Measurements from ENCODE around the gene TRPM2.

Gene TRPM2

DNA sequence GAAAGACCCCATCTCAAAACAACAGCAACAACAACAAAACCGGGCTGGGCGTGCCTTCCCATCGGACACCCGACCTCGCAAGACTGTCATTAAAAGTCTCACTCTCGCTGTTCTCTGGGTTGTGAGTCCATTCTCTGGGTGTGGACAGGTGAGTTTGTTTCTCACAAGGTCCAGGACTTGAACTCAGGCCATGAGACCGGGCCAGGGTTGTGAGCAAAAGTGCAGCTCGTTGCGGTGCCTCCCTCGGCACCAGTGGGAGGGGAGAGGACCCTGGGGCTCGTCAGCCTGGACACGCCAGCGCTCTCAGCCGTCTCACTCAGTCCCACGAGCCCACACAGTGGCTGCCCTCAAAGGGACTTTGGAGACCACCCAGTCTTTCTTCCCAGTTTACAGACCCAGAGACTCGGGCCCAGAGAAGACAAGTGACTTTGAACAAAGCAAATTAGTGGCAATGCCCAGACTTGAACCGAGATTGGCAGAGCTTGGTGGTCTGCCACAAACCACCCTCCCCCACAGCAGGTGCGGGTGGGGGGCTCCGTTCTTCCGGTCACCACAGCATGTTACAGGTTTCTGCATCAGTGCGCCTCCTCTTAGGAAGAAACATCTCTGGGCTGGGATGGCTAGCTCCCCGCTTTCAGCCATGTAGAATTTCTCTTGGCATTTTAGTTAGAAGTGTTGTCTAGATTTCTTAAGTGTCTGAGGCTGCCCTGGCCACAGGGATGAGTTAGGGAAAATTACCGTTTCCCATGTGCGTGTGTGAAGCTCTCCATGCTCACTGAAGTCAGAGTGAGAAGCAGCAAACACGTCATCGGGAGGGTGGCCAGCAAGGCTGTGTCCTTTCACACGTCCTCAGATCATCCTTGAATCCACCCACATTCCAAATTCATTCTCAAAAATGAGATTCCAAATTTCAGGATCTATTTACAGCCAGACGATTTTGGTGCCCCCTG, 130.1 kb downstream of the TRPM2 start:
- no peak for DNase-seq (ENCODE audit: low read depth, low spot score)

DNA sequence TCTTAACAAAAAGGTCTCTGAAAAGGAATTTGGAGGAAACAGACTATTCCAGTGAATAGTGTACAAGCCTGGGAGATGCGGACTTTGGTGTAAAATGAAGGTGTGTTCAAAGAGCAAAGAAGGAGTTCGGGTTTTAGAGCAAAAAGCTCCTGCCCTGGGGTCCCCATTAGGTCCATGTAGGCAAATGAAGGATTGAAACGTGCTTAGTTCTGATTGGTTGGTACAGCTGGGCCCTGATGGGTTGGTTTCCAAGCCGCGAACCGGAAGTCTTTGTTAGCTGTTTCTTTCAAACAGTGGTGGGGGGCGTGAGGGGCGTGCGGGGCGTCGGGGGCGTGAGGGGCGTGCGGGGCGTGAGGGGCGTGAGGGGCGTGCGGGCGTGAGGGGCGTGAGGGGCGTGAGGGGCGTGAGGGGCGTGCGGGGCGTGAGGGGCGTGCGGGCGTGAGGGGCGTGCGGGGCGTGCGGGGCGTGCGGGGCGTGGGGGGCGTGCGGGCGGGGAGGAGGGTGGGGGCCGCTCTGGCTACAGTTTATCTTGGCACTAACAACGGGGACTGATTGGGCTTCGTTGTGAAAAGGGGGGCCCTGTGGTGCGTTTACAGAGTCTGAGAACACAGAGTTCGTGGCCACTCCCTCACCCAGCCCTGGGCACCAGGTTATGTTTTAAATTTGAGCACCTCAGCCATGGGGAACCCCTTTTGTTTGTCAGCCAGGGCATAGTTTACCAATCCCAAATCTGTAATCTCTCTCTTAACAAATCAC, 131.3 kb downstream of the TRPM2 start:
- DNase-seq (ENCODE audit: low read depth, low spot score) = no peak

DNA sequence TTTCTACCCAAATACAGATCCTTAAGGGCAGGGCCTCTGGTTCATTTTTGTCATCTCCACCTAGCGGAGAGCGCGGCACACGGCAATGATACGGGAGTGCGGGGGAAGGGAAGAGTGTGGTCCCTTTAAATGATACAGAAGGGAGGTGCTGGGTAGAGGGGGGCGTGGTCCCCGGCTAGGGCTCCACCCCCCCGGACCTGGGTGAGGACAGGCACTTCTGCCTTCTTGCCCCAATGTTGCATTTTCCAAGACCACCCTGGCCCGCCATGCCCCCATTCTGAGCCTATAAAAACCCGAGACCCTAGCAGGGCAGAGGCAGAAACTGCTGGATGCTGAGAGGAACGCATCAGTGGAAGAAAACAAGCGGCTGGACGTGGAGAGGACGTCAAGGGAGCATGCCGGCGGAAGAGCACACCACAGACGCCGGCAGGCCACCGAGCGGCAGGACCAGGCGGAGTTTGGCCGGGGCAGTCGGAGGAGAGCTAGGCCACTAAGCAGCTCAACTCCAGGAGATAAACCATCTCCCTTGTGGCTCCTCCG, 131.9 kb downstream of the TRPM2 start:
- no peak for DNase-seq (ENCODE audit: low read depth, low spot score)

DNA sequence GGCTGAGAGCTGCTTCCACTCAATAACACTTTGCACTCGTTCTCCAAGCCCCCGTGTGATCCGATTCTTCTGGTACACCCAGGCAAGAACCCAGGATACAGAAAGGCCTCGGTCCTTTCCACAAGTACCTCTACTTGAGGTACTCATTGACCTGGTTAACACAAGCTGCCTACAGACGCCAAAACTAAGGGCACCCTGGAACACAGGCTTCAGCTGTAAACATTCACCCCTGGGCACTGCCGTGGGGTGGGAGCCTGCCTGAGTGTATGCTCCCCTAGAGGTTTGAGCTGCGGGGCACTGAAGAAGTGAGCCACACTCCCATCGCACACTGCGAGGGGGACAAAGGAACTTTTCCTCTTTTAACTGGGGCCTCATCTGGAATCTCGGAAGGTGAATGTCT, 132.4 kb downstream of the TRPM2 start:
- no peak for DNase-seq (ENCODE audit: low read depth, low spot score)

DNA sequence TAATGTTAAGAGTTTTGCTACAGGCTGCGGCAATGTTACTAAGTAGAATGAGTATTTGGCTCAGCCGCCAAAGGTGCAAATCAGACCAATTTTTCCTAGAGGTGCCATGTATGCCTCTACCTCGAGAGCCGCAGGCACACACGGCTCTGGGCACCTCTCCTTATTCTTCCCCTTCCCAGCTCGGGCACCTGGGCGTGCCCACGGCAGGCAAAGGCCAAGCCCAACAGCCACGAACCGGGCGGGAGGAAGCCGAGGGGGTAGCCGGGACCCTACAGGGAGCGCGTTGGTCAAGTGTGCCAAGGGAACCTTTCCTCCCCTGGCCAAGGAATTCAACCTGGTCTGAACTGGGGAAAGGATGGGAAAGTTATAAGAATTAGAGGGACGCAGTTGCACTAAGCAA, 132.9 kb downstream of the TRPM2 start:
- no peak for DNase-seq (ENCODE audit: low read depth, low spot score)

DNA sequence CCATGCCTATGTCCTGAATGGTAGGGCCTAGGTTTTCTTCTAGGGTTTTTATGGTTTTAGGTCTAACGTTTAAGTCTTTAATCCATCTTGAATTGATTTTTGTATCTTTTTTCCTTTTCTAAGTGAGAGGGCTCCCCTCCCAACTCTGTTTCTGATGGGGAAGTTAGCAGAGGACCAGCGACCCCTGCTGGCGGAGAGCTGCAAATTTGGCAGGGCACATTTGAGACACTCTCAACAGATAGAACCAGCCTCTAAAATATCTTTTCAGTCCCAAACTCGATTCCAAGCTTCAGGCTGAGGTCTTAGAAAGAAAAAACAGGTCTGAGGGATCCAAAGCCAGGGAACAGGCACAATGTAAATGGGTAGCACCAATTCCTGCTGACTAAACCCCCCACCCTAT, 134.4 kb downstream of the TRPM2 start:
- no peak for DNase-seq (ENCODE audit: low read depth, low spot score)

DNA sequence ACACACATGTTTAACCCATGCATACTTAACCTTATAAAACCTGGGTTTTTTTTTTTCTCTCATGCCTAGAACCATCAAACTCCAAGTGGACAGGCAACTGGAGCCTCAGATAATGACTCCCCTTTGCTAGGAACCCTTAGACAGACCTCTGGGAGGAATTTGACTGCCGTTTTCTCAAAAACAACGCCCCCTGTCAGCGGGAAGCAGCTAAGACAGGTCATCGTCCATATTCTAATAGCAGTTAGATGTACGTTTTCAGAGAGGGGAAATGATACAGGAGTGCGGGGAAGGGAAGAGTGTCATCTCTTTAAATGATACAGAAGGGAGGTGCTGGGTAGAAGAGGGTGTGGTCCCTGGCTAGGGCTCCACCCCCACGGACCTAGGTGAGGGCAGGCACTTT, 136.5 kb downstream of the TRPM2 start:
- DNase-seq (ENCODE audit: low read depth, low spot score) = no peak

DNA sequence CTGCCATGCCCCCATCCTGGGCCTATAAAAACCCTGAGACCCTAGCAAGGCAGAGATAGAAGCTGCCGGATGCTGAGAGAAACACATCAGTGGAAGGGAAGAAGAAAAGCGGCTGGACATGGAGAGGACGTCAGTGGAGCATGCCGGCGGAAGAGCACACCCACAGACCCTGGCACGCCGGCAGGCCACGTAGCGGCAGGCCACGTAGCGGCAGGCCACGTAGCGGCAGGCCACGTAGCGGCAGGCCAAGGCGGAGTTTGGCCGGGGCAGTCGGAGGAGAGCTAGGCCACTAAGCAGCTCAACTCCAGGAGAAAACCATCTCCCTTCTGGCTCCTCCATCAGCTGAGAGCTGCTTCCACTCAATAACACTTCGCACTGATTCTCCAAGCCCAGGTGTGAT, 137.0 kb downstream of the TRPM2 start:
- no peak for DNase-seq (ENCODE audit: low read depth, low spot score)

DNA sequence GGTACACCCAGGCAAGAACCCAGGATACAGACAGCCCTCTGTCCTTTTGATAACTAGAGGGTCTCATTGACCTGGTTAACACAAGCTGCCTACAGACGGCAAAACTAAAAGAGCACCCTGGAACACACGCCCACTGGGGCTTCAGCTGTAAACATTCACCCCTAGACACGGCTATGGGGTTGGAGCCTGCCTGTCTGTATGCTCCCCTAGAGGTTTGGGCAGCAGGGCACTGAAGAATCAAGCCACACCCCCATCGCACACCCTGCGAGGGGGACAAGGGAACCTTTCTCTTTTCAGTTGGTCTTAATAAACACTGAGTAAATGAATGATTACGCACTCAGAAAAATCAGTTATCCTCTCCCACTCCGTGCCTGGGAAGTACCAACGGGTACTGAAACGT, 137.4 kb downstream of the TRPM2 start:
- no peak for DNase-seq (ENCODE audit: low read depth, low spot score)
